Panc1 (cell line): ENCODE data around the gene CDK1.

Experiments
- CTCF ChIP-seq: fragments of 450-650 bp; IDR thresholded peaks from 2 replicates; pipeline ENCODE4 v1.5.1; 2017; ENCODE audit warnings: mild to moderate bottlenecking
- POLR2AphosphoS5 ChIP-seq: IDR thresholded peaks from 2 replicates; pipeline ENCODE4 v1.6.1; 2012; ENCODE audit warnings: mild to moderate bottlenecking, low read depth, low read length, moderate library complexity
- REST ChIP-seq, 2 experiments: IDR thresholded peaks; 2 replicates each; pipeline ENCODE4 v1.6.1; 2011 to 2012; ENCODE audit warnings: low read depth in 2 of 2, control low read depth in 1 of 2, low read length in 1 of 2, mild to moderate bottlenecking in 1 of 2, moderate library complexity in 1 of 2; ENCODE audit not compliant: insufficient read depth in 1 of 2

GRCh38 chr10:60760711-60761210 is 17.5 kb upstream of the CDK1 start:
- no peak for TF ChIP-seq CTCF
- TF ChIP-seq REST (IDR thresholded peaks at IDR 0.05; ENCODE audit: insufficient read depth in 1 of 2, low read depth in 2 of 2, low read length in 1 of 2), result no peak
- no peak for TF ChIP-seq POLR2AphosphoS5
